ENCODE results near the gene DHX58. TPM values are rescaled to one million over a fixed set of nuclear protein-coding genes. Genes with fewer than 3 reads are reported as not detected.
"Not testable (repeated sequence)": the region's sequence is repeated elsewhere in the genome, so short reads cannot be mapped to it uniquely, and the experiment has no call there.

Gene DHX58
- total RNA-seq, 1 donor from 2014 or later = not detected

GRCh38 chr17:42142371-42142896, 29.9 kb upstream of the DHX58 start:
- peaks cover 7% of the 10 kb centered on the region for H3F3A ChIP-seq (ENCODE audit: low read depth)
- Mint-ChIP-seq H3K4me1 (peaks cover 8% of the 10 kb centered on the region), H3K36me3 (peaks cover 3% of the 10 kb centered on the region), H3K4me3 (peak overlapping the region; percentile 25), H3K9me3 (no peaks in the 10 kb centered on the region), H3K27me3 (ENCODE audit: insufficient read depth, low read depth) (peaks cover 4% of the 10 kb centered on the region), H3K27ac (peak overlapping the region; percentile 43)
- no peak overlapping the region for H2AFZ ChIP-seq (replicated peaks)
- H4K20me1 ChIP-seq (ENCODE audit: low read depth) = peaks cover 62% of the 10 kb centered on the region
- no peaks in the 10 kb centered on the region for H3K27me3 ChIP-seq
- peak overlapping the region; percentile 30 for H3K4me2 ChIP-seq
- no peak overlapping the region for H3K9ac ChIP-seq
- H3K4me1 ChIP-seq = peaks cover 11% of the 10 kb centered on the region
- no peaks in the 10 kb centered on the region for H3K36me3 ChIP-seq
- peaks cover 70% of the 10 kb centered on the region for H3K79me2 ChIP-seq (ENCODE audit: low read depth)
- H3K9me3 ChIP-seq (ENCODE audit: low read depth) = no peaks in the 10 kb centered on the region
- H3K4me3 ChIP-seq = no peak overlapping the region
- peak overlapping the region; percentile 81 for H3K27ac ChIP-seq
- DNase-seq (ENCODE audit: low spot score) = peak; percentile 48
- TF ChIP-seq CTCF (IDR thresholded peaks at IDR 0.05) (no peak), EZH2phosphoT487 (IDR thresholded peaks at IDR 0.05) (no peak), EZH2 (IDR thresholded peaks at IDR 0.05) (no peak)

GRCh38 chr17:42141382-42141781, 28.9 kb upstream of the DHX58 start:
- no peak for TF ChIP-seq EZH2phosphoT487 (IDR thresholded peaks at IDR 0.05)
- peaks cover 76% of the 10 kb centered on the region for H3K79me2 ChIP-seq (ENCODE audit: low read depth)
- Mint-ChIP-seq H3K27ac (no peak overlapping the region), H3K9me3 (no peaks in the 10 kb centered on the region), H3K27me3 (ENCODE audit: insufficient read depth, low read depth) (peaks cover 2% of the 10 kb centered on the region), H3K36me3 (peaks cover 3% of the 10 kb centered on the region), H3K4me1 (peaks cover 8% of the 10 kb centered on the region), H3K4me3 (no peak overlapping the region)
- no peak for DNase-seq (ENCODE audit: low spot score)
- peaks cover 68% of the 10 kb centered on the region for H4K20me1 ChIP-seq (ENCODE audit: low read depth)
- no peak overlapping the region for H3K27ac ChIP-seq
- no peaks in the 10 kb centered on the region for H3K27me3 ChIP-seq
- H2AFZ ChIP-seq (replicated peaks) = no peak overlapping the region
- H3K9ac ChIP-seq = no peak overlapping the region
- H3K4me2 ChIP-seq = no peak overlapping the region
- peaks cover 11% of the 10 kb centered on the region for H3K4me1 ChIP-seq
- H3K36me3 ChIP-seq = no peaks in the 10 kb centered on the region
- H3K4me3 ChIP-seq = no peak overlapping the region
- H3K9me3 ChIP-seq (ENCODE audit: low read depth) = no peaks in the 10 kb centered on the region
- H3F3A ChIP-seq (ENCODE audit: low read depth) = peaks cover 7% of the 10 kb centered on the region

GRCh38 chr17:42140690-42141089, 28.2 kb upstream of the DHX58 start:
- H3K27ac ChIP-seq = not testable (repeated sequence)

GRCh38 chr17:42138749-42139492, 26.4 kb upstream of the DHX58 start:
- H3K27ac Mint-ChIP-seq = no peak overlapping the region
- peaks cover 75% of the 10 kb centered on the region for H3K79me2 ChIP-seq (ENCODE audit: low read depth)
- H3K9ac ChIP-seq = no peak overlapping the region
- no peak overlapping the region for H3K27ac ChIP-seq
- peaks cover 75% of the 10 kb centered on the region for H4K20me1 ChIP-seq (ENCODE audit: low read depth)
- DNase-seq (ENCODE audit: low spot score) = no peak
- H3K36me3 Mint-ChIP-seq = peaks cover 5% of the 10 kb centered on the region
- H3F3A ChIP-seq (ENCODE audit: low read depth) = peaks cover 7% of the 10 kb centered on the region
- peaks cover 2% of the 10 kb centered on the region for H3K27me3 Mint-ChIP-seq (ENCODE audit: insufficient read depth, low read depth)
- H3K4me1 Mint-ChIP-seq = peaks cover 8% of the 10 kb centered on the region
- H3K36me3 ChIP-seq = no peaks in the 10 kb centered on the region
- no peak overlapping the region for H3K4me3 ChIP-seq
- TF ChIP-seq CTCF (IDR thresholded peaks at IDR 0.05) = no peak
- TF ChIP-seq EZH2phosphoT487 (IDR thresholded peaks at IDR 0.05) = no peak
- TF ChIP-seq EZH2 (IDR thresholded peaks at IDR 0.05) = no peak
- no peak overlapping the region for H2AFZ ChIP-seq (replicated peaks)
- H3K4me2 ChIP-seq = no peak overlapping the region
- H3K9me3 ChIP-seq (ENCODE audit: low read depth) = no peaks in the 10 kb centered on the region
- peaks cover 11% of the 10 kb centered on the region for H3K4me1 ChIP-seq
- no peak overlapping the region for H3K4me3 Mint-ChIP-seq
- no peaks in the 10 kb centered on the region for H3K9me3 Mint-ChIP-seq
- no peaks in the 10 kb centered on the region for H3K27me3 ChIP-seq

More at GRCh38 chr17:42140690-42141089, 28.2 kb upstream of the DHX58 start:
- not testable (repeated sequence) for H3K27me3 ChIP-seq; H3K4me2 ChIP-seq; H3K9ac ChIP-seq; DNase-seq (ENCODE audit: low spot score); H3K9me3 ChIP-seq (ENCODE audit: low read depth); H3K27me3 Mint-ChIP-seq (ENCODE audit: insufficient read depth, low read depth); H2AFZ ChIP-seq (replicated peaks); H3K36me3 Mint-ChIP-seq; H3K27ac Mint-ChIP-seq; H3K4me3 Mint-ChIP-seq; H3K9me3 Mint-ChIP-seq; H3K36me3 ChIP-seq; H3K4me3 ChIP-seq; H3K4me1 Mint-ChIP-seq; H3F3A ChIP-seq (ENCODE audit: low read depth)
- H3K4me1 ChIP-seq = peaks cover 11% of the 10 kb centered on the region
- H3K79me2 ChIP-seq (ENCODE audit: low read depth) = peaks cover 81% of the 10 kb centered on the region
- peaks cover 75% of the 10 kb centered on the region for H4K20me1 ChIP-seq (ENCODE audit: low read depth)

Data from neural progenitor cell (in vitro differentiated cells).